Measurements from ENCODE around the gene BMP2K.

BMP2K gene

DNA sequence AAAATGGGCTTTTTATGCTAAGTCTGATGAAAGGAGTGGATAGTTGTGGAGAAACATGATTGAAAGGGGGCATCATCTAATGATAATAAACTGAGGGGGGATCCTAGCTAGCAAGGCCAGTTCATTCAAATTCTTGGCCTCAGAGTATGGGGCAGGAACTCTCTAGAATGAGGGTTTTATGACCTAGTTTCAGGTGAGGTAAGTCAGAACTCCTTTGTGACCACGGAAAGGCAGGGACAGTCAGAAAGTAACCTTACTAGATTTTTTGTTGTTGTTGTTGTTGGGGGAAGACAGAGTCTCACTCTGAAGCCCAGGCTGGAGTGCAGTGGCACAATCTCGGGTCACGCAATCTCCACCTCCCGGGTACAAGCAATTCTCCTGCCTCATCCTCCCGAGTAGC is 164.6 kb downstream of the BMP2K start:
- in situ Hi-C loops (cut with HindIII; ENCODE audit: low pct_unique_long_range_greater_than_20kb, low sequenced_read_pairs), result no loop called here
- TF ChIP-seq JUND (IDR thresholded peaks at IDR 0.05; ENCODE audit: low read depth), result no peak
- no peak for DNase-seq (ENCODE audit: low read depth in 1 of 2, low spot score in 1 of 2)

DNA sequence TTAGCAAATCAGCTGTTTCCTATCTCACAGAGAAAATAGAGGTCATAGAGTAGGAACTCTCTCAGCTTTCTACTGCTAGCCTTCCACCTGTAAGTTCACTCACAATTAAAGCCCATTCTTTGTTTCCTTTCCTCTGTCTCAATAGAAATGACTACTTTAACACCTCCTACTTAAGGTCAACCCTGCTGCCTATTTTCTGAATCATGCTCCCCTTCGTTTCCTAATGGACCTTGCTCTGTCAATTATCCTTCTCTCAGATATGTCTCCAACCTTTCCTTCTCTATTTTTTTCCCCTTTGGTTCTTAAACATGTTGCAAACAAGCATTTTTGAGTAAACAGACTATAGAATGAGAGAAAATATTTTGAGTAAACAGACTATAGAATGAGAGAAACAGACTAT is 168.2 kb downstream of the BMP2K start:
- no peak for TF ChIP-seq JUND (IDR thresholded peaks at IDR 0.05; ENCODE audit: low read depth)
- no peak for DNase-seq (ENCODE audit: low read depth in 1 of 2, low spot score in 1 of 2)
- in situ Hi-C loops (cut with HindIII; ENCODE audit: low pct_unique_long_range_greater_than_20kb, low sequenced_read_pairs), result no loop called here

- in situ Hi-C loops (cut with HindIII; ENCODE audit: low pct_unique_long_range_greater_than_20kb, low sequenced_read_pairs), result no loop called here
- DNase-seq (ENCODE audit: low read depth in 1 of 2, low spot score in 1 of 2), result no peak
These were observed 169.6 kb downstream of the BMP2K start for GRCh38 chr4:78945651-78946179.

GRCh38 chr4:78949735-78950134 is 173.6 kb downstream of the BMP2K start:
- in situ Hi-C loops (cut with HindIII; ENCODE audit: low pct_unique_long_range_greater_than_20kb, low sequenced_read_pairs), result no loop called here
- TF ChIP-seq JUND (IDR thresholded peaks at IDR 0.05; ENCODE audit: low read depth), result no peak
- no peak for DNase-seq (ENCODE audit: low read depth in 1 of 2, low spot score in 1 of 2)

More at GRCh38 chr4:78945651-78946179, 169.6 kb downstream of the BMP2K start:
- TF ChIP-seq JUND (IDR thresholded peaks at IDR 0.05; ENCODE audit: low read depth), result no peak

DNA sequence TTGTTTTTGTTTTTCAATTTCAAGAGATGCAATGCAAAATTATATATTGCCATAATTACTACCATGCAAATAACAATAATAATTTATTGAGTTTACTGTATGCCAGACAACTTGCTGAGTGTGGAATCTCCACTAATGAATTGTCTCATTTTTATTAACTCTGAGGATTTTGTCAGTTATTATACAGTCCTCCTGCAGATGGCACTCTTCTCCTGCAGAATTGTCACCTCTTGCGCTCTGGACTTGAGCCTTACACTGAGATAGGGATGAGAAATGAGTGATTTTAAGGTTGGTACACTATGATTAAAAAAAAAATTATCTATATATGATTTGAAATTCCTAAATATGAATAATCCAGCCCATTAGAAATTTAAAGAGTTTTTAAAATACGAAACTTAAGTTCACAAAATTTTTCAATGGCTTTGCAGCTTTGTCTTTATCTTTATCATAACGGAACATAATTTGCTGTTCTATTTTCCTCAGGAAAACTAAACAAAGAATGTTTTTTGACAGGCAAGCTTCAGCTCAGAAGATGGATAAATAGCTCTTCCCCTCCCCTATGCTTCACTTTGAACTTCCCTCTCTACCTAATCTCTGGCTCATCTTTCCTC is 175.8 kb downstream of the BMP2K start:
- no peak for TF ChIP-seq JUND (IDR thresholded peaks at IDR 0.05; ENCODE audit: low read depth)
- DNase-seq (ENCODE audit: low read depth in 1 of 2, low spot score in 1 of 2), result peak; percentile 8 to 64
- in situ Hi-C loops (cut with HindIII; ENCODE audit: low pct_unique_long_range_greater_than_20kb, low sequenced_read_pairs), result no loop called here

- no peak for DNase-seq (ENCODE audit: low read depth in 1 of 2, low spot score in 1 of 2)
- TF ChIP-seq JUND (IDR thresholded peaks at IDR 0.05; ENCODE audit: low read depth), result no peak
- in situ Hi-C loops (cut with HindIII; ENCODE audit: low pct_unique_long_range_greater_than_20kb, low sequenced_read_pairs), result no loop called here
These were observed 177.1 kb downstream of the BMP2K start for GRCh38 chr4:78953231-78953630.

DNA sequence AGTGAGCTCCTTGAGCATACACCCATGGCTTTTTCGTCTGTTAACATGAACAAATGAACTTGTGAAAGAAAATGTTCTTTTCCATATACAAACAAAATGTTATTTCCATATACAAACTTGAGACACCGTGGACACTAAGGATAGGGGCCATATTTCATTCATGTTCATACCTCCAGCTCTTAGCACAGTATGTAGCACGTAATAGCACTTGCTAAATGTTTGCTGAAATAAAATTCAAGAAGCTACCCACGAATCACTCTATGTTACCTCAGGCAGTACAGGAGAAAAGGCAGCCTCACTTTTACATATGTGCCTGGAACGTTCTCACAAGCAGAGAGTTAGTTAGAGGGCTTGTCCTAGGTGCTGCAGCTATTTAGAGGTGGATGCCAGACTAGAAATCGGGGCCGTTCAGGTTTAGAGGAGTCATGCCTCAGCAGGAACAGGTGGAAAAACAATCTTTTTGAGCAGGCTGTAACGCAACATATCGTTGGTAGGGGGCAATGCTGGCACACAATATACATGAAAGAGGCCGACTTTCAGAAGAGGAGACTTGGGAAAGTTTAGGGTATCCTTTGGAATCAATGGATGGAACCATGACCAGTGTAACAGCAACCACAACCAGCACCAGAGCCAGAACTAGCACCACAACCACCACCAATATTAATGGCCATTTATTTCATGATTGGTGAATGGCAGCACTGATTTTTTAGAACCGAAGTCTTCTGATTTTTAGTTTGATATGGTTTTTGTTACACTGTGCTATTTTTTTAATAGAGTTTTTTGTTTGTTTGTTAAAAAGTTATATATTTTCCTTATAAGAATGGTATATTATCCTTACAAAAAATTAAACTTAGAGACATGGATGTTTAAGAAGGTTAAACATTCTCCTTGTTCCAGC is 177.9 kb downstream of the BMP2K start:
- DNase-seq (ENCODE audit: low read depth in 1 of 2, low spot score in 1 of 2), result peak in 1 of 2 experiments; percentile 10
- no peak for TF ChIP-seq JUND (IDR thresholded peaks at IDR 0.05; ENCODE audit: low read depth)
- in situ Hi-C loops (cut with HindIII; ENCODE audit: low pct_unique_long_range_greater_than_20kb, low sequenced_read_pairs), result no loop called here

DNA sequence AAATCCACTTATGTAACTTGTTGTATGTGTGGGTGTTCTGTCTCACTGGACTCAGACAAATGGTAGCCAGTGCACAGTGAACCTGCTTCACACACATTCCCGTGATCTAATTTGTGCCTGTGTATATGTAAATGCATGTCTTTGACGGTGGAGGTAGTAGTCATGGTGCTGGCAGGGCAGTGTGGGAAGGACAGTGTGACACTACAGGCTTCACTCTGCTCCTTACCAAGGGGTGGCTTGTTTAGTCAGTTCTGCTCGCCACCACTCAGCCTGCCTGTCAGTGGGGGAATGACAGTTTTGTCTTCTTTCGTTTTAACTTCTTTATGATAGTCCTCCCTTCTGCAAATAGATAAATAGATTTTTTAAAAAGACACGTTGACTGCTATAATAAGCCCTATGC is 180.8 kb downstream of the BMP2K start:
- DNase-seq (ENCODE audit: low read depth in 1 of 2, low spot score in 1 of 2), result peak in 1 of 2 experiments; percentile 2
- no peak for TF ChIP-seq JUND (IDR thresholded peaks at IDR 0.05; ENCODE audit: low read depth)
- in situ Hi-C loops (cut with HindIII; ENCODE audit: low pct_unique_long_range_greater_than_20kb, low sequenced_read_pairs), result no loop called here

DNA sequence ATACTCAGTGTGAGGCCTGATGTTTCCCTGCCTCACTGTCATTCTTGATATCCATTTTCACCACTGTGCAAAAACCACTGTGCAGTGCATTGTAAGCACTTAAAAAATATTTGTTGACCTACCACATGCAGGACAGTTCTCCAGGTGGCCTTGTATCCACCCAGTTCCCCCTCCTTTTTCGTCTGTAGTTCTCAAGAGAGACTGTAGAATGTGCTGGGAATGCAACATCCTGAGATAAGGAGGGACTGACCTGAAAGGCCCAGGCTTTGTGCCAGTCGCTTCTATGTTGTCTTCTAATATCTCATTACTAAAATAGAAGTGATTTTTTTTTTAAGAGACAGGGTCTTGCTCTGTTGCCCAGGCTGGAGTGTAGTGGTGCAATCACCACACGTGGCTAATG is 184.8 kb downstream of the BMP2K start:
- TF ChIP-seq JUND (IDR thresholded peaks at IDR 0.05; ENCODE audit: low read depth), result no peak
- no peak for DNase-seq (ENCODE audit: low read depth in 1 of 2, low spot score in 1 of 2)
- in situ Hi-C loops (cut with HindIII; ENCODE audit: low pct_unique_long_range_greater_than_20kb, low sequenced_read_pairs), result no loop called here

All from T47D (cell line).